Activated CD4-positive, alpha-beta T cell treated with anti-CD3 and anti-CD28 coated beads, Interleukin-2, amount 50 U/mL, for 16 hours (primary cell): ENCODE data around the gene TSG101.
A peak's percentile ranks its signal among the peaks of the same experiment; 100 is the strongest.

Experiments used
- DNase-seq: peaks from one replicate; pipeline ENCODE4 v3.0.0-alpha.2; 2020

The TSG101 gene

GRCh38 chr11:18526521-18527296, at the start of gene TSG101:
TSS of gene TSG101 (minus strand) at chr11:18526942. CDS start at chr11:18526816, 126 bp downstream.
- peak; percentile 93 for DNase-seq

- DNase-seq, result no peak
These were observed 48.6 kb upstream of the TSG101 start for GRCh38 chr11:18575361-18575760.

- no peak for DNase-seq
These were observed 40.3 kb upstream of the TSG101 start for GRCh38 chr11:18567081-18567480.

GRCh38 chr11:18566406-18566805, 39.7 kb upstream of the TSG101 start:
- DNase-seq, result no peak

GRCh38 chr11:18564149-18564548, 37.4 kb upstream of the TSG101 start:
- DNase-seq, result no peak

GRCh38 chr11:18563090-18563730, 36.5 kb upstream of the TSG101 start:
- no peak for DNase-seq

- DNase-seq, result no peak
These were observed 21.3 kb upstream of the TSG101 start for GRCh38 chr11:18548001-18548400.

- DNase-seq, result peak; percentile 58
These were observed 13.7 kb upstream of the TSG101 start for GRCh38 chr11:18540207-18541009.

- no peak for DNase-seq
These were observed 9.5 kb upstream of the TSG101 start for GRCh38 chr11:18536209-18536608.

- DNase-seq, result no peak
These were observed 7.5 kb upstream of the TSG101 start for GRCh38 chr11:18534245-18534644.

- no peak for DNase-seq
These were observed 6.6 kb upstream of the TSG101 start for GRCh38 chr11:18533365-18533764.

- no peak for DNase-seq
These were observed 770 bp upstream of the TSG101 start for GRCh38 chr11:18527512-18527911.

- DNase-seq, result no peak
These were observed 617 bp downstream of the TSG101 start for GRCh38 chr11:18526130-18526520.

GRCh38 chr11:18524248-18524647, 2.5 kb downstream of the TSG101 start:
- no peak for DNase-seq

- no peak for DNase-seq
These were observed 3.7 kb downstream of the TSG101 start for GRCh38 chr11:18523084-18523483.

- DNase-seq, result no peak
These were observed 4.4 kb downstream of the TSG101 start for GRCh38 chr11:18522388-18522787.

GRCh38 chr11:18521122-18521521, 5.6 kb downstream of the TSG101 start:
- no peak for DNase-seq

GRCh38 chr11:18502352-18502751, 24.4 kb downstream of the TSG101 start:
- no peak for DNase-seq

- no peak for DNase-seq
These were observed 25.1 kb downstream of the TSG101 start for GRCh38 chr11:18501629-18502028.

- no peak for DNase-seq
These were observed 28.7 kb downstream of the TSG101 start for GRCh38 chr11:18498039-18498438.

- DNase-seq, result no peak
These were observed 31.0 kb downstream of the TSG101 start for GRCh38 chr11:18495703-18496102.

GRCh38 chr11:18495271-18495670, 31.5 kb downstream of the TSG101 start:
- DNase-seq, result no peak

GRCh38 chr11:18493310-18493709, 33.4 kb downstream of the TSG101 start:
- no peak for DNase-seq

GRCh38 chr11:18492888-18493287, 33.9 kb downstream of the TSG101 start:
- DNase-seq, result no peak
